Cardiac muscle cell (in vitro differentiated cells and primary cell): ENCODE data around the gene CCDC152. TPM values are rescaled to one million over a fixed set of nuclear protein-coding genes. Genes with fewer than 3 reads are reported as not detected.

ENCODE experiments used
- DNase-seq, 2 donors: peaks; one replicate each; pipeline versions ENCODE4 v3.0.0 to v3.0.0-alpha.2; 2010 to 2017; ENCODE audit warnings: low read depth in 1 of 2, low spot score in 1 of 2
- H3K27ac ChIP-seq: fragments of 200-600 bp; sonication (generic); 2 replicates; pipeline ENCODE4 v1.5.1; 2016
- H3K27me3 ChIP-seq: fragments of 200-600 bp; sonication (generic); 2 replicates; pipeline ENCODE4 v1.6.0; 2016; ENCODE audit warnings: control low read depth
- H3K36me3 ChIP-seq: fragments of 200-600 bp; sonication (generic); 2 replicates; pipeline ENCODE4 v1.5.1; 2016; ENCODE audit warnings: control low read depth
- H3K4me1 ChIP-seq: fragments of 200-600 bp; sonication (generic); 2 replicates; pipeline ENCODE4 v1.8.1; 2017; ENCODE audit warnings: low read depth, mild to moderate bottlenecking, mixed run types
- H3K4me3 ChIP-seq: fragments of 200-600 bp; sonication (generic); 2 replicates; pipeline ENCODE4 v1.5.1; 2016; ENCODE audit warnings: mild to moderate bottlenecking
- H3K9me3 ChIP-seq: fragments of 200-600 bp; sonication (generic); 2 replicates; pipeline ENCODE4 v1.5.1; 2017; ENCODE audit warnings: low read depth, mild to moderate bottlenecking, control low read depth
- polyA plus RNA-seq: library from polyadenylated mRNA; unstranded; fragments of >200 nt; fragmentation: Nextera tagmentation; extraction: Ambion mirVana; gene quantifications from 2 replicates; pipeline ENCODE4 v1.2.1, GENCODE V29; 2016
- total RNA-seq: library from RNA; depleted of rRNA; stranded (reverse); fragments of >200 nt; gene quantifications from 2 replicates; pipeline ENCODE4 v1.2.3, GENCODE V29; 2016
- TF ChIP-seq, protein P1 (sequence below): IDR thresholded peaks from 2 replicates; pipeline ENCODE4 v1.5.1; 2012; ENCODE audit warnings: low read depth, mild to moderate bottlenecking, low read length

The CCDC152 gene
- total and polyA plus RNA-seq, 2 experiments from 2014 or later: 1.5 to 6.5 TPM

DNA sequence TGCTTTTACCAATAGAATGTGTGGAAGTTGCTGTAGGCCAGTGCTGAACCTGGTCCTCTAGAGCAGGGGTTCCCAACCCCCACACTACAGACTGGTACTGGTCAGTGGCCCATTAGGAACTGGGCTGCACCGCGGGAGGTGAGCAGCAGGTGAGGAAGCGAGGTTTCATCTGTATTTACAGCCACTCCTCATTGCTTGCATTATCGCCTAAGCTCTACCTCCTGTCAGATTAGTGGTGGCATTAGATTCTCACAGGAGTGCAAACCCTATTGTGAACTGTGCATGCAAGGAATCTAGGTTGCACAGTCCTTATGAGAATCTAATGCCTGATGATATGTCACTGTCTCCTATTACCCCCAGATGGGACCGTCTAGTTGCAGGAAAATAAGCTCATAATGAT is 6.1 kb upstream of the CCDC152 start:
- H3K4me1 ChIP-seq: no peaks in the 10 kb centered on the region

DNA sequence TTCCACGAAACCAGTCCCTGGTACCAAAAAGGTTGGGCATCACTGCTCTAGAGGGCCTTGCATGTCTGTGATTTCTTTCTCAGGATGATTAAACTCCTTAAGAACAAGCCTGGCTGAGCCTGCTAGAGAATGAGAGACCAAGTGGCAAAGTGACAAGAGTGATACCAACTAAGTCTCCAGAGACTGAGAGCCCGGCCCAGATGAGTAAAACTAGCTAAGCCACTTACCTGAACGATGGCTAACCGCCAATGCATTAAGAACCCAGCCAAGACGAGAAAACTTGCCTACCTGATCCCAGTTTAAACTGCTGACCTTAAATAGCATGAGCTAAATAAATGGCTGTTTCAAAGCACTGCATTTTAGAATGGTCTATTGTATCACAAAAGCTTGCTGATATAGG is 5.6 kb upstream of the CCDC152 start:
- TF ChIP-seq, protein P1, sequence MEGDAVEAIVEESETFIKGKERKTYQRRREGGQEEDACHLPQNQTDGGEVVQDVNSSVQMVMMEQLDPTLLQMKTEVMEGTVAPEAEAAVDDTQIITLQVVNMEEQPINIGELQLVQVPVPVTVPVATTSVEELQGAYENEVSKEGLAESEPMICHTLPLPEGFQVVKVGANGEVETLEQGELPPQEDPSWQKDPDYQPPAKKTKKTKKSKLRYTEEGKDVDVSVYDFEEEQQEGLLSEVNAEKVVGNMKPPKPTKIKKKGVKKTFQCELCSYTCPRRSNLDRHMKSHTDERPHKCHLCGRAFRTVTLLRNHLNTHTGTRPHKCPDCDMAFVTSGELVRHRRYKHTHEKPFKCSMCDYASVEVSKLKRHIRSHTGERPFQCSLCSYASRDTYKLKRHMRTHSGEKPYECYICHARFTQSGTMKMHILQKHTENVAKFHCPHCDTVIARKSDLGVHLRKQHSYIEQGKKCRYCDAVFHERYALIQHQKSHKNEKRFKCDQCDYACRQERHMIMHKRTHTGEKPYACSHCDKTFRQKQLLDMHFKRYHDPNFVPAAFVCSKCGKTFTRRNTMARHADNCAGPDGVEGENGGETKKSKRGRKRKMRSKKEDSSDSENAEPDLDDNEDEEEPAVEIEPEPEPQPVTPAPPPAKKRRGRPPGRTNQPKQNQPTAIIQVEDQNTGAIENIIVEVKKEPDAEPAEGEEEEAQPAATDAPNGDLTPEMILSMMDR: no peak
- no peaks in the 10 kb centered on the region for H3K9me3 ChIP-seq
- H3K4me3 ChIP-seq: no peak overlapping the region
- no peaks in the 10 kb centered on the region for H3K27me3 ChIP-seq
- no peak for DNase-seq
- no peaks in the 10 kb centered on the region for H3K36me3 ChIP-seq
- no peak overlapping the region for H3K27ac ChIP-seq
- H3K4me1 ChIP-seq: no peaks in the 10 kb centered on the region

More for the DNA sequence above, 6.1 kb upstream of the CCDC152 start:
- no peak for DNase-seq
- no peaks in the 10 kb centered on the region for H3K9me3 ChIP-seq
- TF ChIP-seq, protein P1: no peak
- H3K27ac ChIP-seq: no peak overlapping the region
- no peaks in the 10 kb centered on the region for H3K36me3 ChIP-seq
- H3K4me3 ChIP-seq: no peak overlapping the region
- H3K27me3 ChIP-seq: no peaks in the 10 kb centered on the region

DNA sequence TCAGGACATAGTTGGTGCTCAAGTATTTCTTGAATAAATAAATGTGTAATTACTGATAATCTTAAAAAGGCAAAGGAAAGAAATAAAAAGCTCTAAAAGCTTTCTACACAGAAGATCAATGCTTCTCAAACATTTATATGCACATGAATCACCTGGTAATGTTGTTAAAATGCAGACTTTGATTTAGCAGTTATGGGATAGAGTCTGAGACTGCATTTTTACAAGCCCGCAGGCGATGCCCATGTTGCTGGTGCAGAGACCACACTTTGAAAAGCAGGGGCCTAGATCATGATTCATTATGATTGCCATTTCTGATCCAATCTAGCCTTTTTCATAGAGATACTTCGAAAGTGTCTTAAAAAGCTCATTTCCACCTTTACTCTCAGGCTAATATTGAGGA is 3.5 kb upstream of the CCDC152 start:
- TF ChIP-seq, protein P1: no peak
- H3K36me3 ChIP-seq: no peaks in the 10 kb centered on the region
- no peaks in the 10 kb centered on the region for H3K27me3 ChIP-seq
- no peak for DNase-seq
- H3K27ac ChIP-seq: no peak overlapping the region
- no peak overlapping the region for H3K4me3 ChIP-seq
- H3K4me1 ChIP-seq: no peaks in the 10 kb centered on the region
- H3K9me3 ChIP-seq: no peaks in the 10 kb centered on the region

DNA sequence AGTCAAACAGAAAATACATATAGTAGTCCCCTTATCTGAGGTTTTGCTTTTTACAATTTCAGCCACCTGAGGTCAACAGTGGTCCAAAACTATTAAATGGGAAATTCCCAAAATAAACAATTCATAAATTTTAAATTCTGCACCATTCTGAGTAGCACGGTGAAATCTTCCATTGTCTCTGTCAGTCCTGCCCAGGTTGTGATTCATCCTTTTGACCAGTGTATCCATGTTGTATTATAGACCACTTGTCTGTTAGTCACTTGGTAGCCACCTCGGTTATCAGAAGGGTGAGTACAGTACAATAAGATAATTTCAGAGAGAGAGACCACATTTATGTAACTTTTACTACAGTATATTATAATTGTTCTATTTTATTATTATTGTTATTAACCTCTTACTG is 2.8 kb downstream of the CCDC152 start:
- no peaks in the 10 kb centered on the region for H3K4me1 ChIP-seq
- H3K27me3 ChIP-seq: no peaks in the 10 kb centered on the region
- no peak for DNase-seq
- TF ChIP-seq, protein P1: no peak
- H3K27ac ChIP-seq: no peak overlapping the region
- no peaks in the 10 kb centered on the region for H3K36me3 ChIP-seq
- no peaks in the 10 kb centered on the region for H3K9me3 ChIP-seq
- no peak overlapping the region for H3K4me3 ChIP-seq

DNA sequence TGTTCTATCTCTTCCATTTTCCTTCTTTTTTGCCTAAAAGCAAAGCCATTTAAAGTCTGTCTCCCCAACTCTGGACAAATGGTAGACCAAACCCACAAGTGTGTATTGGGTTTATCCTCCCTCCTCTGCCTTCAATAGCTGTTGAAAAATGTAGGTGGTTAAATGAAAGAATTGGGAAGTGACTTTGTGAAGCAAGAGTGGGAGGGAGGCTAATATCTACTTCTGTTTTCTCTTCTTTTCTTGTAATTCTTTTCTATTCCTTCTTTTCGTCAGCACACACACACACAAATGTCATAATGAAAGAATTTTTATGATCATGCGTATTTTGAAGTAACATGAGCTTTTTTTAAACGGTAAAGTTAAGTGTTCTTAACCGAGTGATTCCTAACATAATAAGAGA is 3.8 kb downstream of the CCDC152 start:
- H3K36me3 ChIP-seq: no peaks in the 10 kb centered on the region
- H3K4me3 ChIP-seq: no peak overlapping the region
- no peak for DNase-seq
- H3K27me3 ChIP-seq: no peaks in the 10 kb centered on the region
- no peak overlapping the region for H3K27ac ChIP-seq
- no peaks in the 10 kb centered on the region for H3K9me3 ChIP-seq
- H3K4me1 ChIP-seq: no peaks in the 10 kb centered on the region
- TF ChIP-seq, protein P1: no peak

DNA sequence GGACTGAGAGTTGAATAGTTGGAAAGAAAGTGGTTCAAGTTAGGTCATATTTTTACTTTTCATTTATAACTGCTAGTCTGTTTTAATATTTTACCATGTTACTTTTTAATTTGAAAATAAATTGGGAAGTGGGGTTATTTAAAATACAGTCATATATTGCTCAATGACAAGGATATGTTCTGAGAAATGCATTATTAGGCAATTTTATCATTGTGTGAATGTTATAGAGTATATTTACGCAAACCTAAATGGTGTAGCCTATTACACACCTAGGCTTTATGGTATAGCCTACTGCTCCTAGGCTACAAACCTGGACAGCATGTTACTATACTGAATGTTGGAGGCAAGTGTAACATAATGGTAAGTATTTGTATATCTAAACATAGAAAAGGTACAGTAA is 5.2 kb downstream of the CCDC152 start:
- no peak for DNase-seq
- TF ChIP-seq, protein P1: no peak

More for the DNA sequence above, 5.2 kb downstream of the CCDC152 start:
- Histone ChIP-seq H3K4me3 (no peak overlapping the region), H3K4me1 (no peaks in the 10 kb centered on the region), H3K36me3 (no peaks in the 10 kb centered on the region), H3K27ac (no peak overlapping the region), H3K27me3 (no peaks in the 10 kb centered on the region), H3K9me3 (no peaks in the 10 kb centered on the region)
